NCI-H2227 treated with DMSO at 0.1 percent for 48 hours (cell line): ENCODE measurements around the gene CUX1.
"Not testable (repeated sequence)": the region's sequence is repeated elsewhere in the genome, so short reads cannot be mapped to it uniquely, and the experiment has no call there.

Source experiments
- DNase-seq: peaks from one replicate; lab custom pipeline; 2025; lab: John Stamatoyannopoulos, UW

Gene CUX1

DNA sequence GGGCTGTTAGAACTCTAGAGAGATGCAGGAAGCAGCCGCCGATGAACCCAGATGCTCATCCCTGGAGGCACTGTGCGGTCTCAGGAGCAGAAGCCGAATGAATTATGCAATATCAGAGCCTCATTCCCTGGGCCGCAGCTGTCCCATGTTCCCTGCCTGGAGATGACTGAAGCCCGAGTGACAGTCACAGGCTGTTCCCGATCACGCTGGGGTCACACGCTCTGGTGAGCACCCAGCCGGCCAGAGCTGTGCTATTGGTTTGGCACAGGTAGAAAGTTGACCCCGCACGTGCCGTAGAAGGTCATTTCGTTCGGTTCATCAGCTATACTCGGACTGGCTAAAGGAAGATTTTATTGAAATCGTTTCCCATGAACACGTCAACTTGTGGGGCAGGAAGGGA, 328.7 kb downstream of the CUX1 start:
- no peak for DNase-seq

- no peak for DNase-seq
Measured at GRCh38 chr7:102147008-102147407, 329.6 kb downstream of the CUX1 start.

DNA sequence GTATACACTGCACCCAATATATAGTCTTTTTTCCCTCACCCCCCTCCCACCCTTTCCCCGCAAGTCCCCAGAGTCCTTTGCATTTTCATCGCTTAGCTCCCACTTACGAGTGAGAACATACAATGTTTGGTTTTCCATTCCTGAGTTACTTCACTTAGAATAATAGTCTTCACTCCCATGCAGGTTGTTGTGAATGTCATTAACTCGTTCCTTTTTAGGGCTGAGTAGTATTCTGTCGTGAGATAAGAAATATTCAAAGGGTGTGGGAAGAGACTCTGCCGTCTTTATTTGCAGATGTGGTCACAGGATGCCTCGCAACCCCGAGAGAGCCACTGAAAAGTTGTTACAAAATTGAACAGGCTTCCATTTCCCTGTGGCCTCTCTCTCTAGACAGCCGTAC, 331.4 kb downstream of the CUX1 start:
- no peak for DNase-seq

GRCh38 chr7:102149416-102149815, 332.0 kb downstream of the CUX1 start:
- DNase-seq: no peak

- no peak for DNase-seq
Measured at GRCh38 chr7:102150266-102150665, 332.8 kb downstream of the CUX1 start.

DNA sequence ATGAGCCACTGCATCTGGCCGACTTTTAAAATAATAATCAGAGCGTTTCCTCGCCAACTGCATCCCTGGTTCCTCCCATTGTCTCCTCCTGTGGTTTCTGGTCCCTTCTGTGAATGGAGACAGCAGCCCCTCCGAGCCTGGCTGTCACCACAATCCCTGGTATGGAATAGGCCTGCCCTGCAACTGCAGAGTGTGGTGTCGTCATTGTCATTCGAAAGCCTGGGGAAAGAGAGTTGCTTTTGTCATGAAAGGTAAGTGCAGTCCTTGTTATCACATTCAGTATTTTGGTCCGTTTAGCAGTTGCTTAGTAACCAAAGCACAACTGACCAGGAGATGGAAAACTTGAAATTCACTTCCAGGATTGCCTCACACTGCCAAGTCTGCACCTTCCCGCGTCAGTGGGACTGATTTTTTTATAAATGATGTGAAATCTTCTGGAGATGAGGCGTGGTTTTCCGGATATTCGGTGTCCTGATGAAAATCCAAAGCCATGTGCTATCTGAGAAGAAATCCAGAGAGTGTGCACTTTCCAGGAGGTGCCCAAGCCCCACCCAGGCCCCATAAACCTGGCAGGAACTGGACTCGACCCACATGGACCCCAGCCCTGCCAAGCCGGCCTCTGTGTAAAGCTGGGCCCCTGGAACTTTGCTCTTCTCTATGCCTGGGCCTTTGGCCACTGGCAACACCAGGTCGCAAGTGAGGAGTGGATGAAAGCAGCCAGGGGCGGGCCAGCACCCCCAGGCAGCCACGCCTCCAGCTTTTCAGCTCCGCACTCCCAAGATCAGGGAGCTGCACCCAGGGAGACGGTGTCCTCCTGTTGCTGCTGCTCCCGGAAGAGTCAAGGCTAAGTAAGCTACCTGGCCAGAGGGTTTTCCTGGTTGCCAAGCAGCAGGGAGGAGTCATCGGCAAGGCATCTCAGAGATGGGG, 335.5 kb downstream of the CUX1 start:
- no peak for DNase-seq

DNA sequence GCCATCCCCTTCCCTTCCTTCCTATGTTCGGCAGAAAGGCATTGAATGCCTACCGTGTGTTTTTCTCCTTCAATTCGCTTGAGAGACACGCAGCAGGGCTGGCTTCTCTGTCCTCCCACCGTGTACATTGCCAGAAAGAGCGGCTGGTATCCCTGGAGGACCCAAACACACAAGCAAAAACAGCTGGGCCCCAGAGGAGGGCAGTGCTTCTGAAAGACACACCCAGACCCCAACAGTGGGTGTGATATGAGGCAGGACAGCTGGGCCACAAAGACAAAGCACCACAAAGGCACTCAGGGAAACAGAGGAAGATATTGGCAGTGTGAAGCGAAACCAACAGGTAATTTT, 336.1 kb downstream of the CUX1 start:
- no peak for DNase-seq

DNA sequence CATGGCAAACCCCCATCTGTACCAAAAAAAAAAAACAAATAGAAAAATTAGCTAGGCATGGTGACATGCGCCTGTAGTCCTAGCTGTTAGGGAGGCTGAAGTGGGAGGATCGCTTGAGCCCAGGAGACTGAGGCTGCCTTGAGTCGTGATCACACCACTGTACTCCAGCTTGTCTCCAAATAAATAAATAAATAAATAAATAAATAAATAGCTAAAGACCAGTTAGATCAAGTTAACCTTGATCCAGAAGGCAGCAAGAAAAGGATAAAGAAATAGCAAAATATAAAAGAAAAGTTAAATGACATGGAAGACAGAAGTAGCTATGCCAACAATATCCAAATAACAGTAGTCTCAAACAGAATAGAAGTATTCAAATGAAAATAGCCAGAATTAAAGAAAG, 337.0 kb downstream of the CUX1 start:
- DNase-seq: no peak

DNA sequence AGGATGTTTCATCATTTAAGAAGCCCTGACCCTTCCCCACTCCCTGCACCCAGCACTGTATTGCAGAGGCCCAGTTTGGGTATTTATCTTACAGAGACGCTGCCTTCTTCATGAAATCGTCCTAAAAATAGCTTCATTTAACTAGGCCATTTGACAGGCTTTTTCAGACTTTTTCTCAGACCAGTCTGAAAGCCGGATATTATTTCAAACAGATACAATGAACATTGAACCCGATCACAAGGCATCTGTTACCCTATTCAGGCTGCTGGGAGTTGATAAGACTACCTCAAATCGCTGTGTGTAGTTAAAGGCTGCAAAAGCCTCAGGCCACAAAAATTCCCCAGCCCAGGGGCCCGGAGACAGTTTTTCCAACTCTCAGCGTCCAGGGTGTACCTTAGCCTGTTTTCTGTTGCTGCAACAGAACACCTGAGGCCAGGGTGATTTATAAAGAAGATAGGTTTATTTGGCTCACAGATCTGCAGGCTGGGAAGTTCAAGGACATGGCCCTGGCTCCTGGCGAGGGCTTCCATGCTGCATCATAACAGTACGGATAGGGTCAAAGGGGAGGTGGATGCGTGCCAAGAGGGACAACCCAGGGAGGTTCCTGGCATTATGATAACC, 338.5 kb downstream of the CUX1 start:
- DNase-seq: no peak

DNA sequence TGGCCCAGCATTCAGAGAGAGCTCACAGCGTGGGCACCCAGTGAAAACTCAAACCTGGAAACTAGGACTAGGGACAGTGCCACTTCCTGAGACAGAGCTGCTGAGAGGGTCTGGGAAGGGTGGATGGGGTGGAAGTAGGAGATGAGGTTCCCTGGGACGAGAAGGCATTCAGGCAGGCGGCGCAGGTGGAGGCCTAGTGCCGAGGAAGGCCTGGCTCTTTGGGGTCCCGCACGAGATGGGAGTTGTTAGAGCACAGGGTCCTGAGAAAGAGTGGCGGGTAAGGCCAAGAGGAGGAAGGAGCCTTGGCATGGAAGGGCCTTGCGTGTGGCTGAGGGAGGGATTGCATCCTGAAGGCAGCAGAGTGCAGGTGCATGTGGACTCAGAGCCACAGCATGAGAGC, 339.4 kb downstream of the CUX1 start:
- no peak for DNase-seq

DNA sequence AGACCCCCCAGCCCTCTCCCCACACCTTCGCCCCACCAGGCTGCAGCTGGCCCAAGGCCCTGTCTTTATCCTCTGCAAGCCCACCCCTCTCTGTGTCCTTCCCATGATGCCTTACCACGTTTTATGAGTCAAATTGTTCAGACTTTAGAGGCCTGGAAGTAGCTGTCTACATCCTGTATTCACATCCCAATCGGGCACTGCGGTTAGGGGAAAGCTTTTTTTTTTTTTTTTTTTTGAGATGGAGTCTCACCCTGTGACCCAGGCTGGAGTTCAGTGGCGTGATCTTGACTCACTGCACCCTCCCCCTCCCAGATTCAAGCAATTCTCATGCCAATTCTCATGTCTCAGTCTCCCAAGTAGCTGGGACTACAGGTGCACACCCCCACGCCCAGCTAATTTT, 347.7 kb downstream of the CUX1 start:
- DNase-seq: no peak

DNA sequence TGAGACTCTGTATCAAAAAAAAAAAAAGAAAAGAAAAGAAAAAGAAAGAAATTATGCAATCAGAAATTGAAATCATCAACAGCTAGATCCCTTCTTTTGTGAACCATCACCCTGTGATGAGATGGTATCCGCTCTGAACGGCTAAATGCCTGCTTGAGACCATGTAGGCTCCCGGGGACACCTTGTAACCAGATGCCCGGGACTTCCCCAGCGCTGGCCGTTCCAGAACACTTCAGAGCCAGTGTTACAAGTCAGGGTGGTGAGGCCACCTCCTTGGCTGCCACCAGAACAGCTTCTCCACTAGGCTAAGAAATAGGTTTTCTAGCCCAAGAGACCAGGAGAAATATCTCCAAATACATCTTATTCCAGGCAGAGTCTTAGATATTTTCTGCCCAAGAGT, 349.8 kb downstream of the CUX1 start:
- no peak for DNase-seq

DNA sequence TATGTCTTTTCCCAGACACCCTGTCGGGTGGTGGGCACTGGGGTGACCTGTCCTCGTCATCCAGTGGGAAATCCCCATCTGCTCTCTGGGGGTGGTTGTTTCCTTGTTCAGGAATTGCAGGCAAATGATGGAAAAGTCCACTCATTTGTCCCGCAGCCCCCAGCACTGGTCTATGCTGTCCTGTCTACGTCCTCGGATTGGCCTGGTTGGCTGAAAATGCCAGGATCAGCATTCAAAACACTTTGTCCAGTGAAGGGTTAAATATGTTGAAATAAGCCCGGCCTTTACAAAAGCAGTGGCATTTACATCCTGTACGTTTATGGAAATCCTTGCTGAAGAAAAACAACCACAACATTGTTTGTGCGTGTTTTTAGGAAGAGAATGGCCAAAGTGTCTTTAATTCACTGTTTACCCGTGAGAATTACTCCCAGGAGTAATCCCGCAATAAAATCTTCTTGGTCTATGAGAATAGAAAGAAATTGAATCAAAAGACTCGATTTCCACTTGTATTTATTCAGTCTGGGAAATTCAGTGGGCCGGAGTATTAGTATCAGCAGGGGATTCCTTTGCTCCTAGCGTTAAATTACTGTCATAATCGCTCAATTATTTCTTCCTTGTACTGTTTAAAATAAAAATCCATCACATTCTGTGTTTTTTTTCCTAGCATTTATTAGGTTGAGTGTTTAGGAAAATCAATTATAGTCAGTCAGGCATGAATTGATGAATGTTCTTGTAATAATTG, 352.4 kb downstream of the CUX1 start:
- DNase-seq: peak; percentile 89

DNA sequence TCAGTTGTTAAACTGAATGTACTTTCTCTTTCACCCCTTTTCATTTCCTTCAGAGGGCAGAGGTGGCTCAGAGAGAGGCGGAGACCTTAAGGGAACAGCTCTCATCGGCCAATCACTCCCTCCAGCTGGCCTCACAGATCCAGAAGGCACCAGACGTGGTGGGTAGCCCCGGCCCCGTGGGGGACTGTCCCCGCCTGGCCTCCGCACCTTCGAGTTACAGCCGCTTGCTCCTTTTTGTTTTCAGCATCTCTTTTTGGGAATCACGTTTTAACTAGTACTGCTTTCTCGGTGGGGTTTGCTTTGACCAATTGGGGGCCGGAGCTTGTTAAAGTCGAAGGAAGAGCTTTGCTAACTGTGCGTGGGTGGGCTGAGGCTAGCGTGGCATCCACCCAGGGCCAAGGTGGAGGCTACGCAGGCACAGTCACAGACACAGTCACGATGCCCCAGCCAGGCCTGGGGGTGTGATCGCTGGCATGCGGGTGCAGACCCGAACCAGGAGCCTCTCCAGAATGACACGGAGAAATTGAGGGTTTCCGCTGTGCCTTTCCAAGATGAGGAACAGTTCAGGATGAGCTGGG, 353.1 kb downstream of the CUX1 start:
- DNase-seq: no peak

DNA sequence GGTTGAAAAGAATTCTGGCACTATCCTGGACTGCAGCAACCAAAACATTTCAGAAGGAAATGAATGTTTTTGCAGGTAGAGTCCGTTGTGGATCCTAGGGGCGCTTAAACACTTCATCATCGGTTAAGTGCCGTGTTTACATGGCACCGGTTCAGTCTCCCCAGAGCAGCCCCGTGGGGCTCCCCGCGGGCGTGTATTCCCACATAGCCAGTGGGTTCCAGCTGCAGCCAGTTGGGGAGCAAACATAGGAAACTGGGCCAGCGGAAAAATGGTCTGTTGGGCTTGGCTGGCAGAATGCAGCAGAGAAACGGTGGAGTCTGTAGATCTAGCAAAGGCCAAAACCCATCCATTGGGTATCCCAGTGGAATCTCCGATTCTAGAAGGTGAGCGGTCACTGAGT, 356.2 kb downstream of the CUX1 start:
- no peak for DNase-seq

GRCh38 chr7:102175423-102176170, 358.2 kb downstream of the CUX1 start:
- no peak for DNase-seq

DNA sequence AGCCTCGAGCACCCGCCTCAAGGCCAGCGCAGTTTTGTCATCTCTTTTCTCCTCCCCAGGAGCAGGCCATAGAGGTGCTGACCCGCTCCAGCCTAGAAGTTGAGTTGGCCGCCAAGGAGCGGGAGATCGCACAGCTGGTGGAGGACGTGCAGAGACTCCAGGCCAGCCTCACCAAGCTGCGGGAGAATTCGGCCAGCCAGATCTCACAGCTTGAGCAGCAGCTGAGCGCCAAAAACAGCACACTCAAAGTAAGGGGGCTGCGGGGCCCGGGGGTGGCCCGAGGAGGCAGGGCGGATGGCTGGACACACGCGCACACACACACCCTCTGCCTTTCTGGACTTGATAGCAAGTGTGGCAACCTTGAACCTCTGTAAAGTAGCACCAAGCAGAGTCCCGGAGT, 361.0 kb downstream of the CUX1 start:
- DNase-seq: no peak

DNA sequence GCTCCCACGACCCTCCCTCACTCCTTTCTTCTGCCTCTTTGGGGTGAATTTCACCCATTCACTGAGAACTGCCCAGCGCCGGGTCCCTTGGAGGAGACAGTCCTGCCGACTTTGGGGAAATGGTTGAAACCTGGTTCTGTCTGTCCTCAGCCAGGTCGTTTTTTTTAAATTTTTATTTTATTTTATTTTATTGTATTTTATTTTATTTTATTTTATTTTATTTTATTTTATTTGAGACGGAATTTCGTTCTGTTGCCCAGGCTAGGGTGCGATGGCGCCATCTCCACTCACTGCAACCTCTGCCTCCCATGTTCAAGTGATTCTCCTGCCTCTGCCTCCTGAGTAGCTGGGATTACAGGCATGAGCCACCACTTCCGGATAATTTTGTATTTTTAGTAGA, 363.3 kb downstream of the CUX1 start:
- no peak for DNase-seq

DNA sequence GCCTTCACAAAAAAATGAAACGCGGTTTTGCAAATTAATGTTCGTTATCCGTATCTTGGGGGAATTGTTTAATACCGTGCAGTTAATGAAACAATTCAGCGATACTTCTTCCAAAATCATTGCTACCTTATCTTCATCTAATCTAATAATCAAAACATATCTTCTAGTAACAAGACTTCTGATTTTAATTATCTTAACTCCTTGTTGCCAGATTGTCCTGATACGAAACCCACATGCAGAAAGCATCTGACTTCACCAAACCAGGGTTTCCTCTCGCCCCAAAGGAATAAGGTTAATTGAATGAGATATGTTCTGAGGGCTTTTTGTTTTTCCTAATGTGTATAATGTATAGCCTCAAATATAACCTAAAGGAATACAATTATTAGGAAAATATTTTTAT, 364.1 kb downstream of the CUX1 start:
- DNase-seq: no peak

- DNase-seq: no peak
Measured at GRCh38 chr7:102182016-102182415, 364.6 kb downstream of the CUX1 start.

GRCh38 chr7:102183848-102184247, 366.4 kb downstream of the CUX1 start:
- DNase-seq: not testable (repeated sequence)

GRCh38 chr7:102184303-102184702, 366.9 kb downstream of the CUX1 start:
- no peak for DNase-seq
